SK-N-DZ (cell line): ENCODE measurements around the gene ING3.
"Not testable (repeated sequence)": the region's sequence is repeated elsewhere in the genome, so short reads cannot be mapped to it uniquely, and the experiment has no call there.

ENCODE experiments used
- DNase-seq: peaks from one replicate; pipeline ENCODE4 v3.0.0-alpha.2; 2015; ENCODE audit warnings: low spot score

The ING3 gene

GRCh38 chr7:120951309-120951699 lies 727 bp downstream of the ING3 start:
- no peak for DNase-seq

- no peak for DNase-seq
Observed at GRCh38 chr7:120951826-120952225, 1.2 kb downstream of the ING3 start.

- no peak for DNase-seq
Observed at GRCh38 chr7:120955577-120956149, 5.1 kb downstream of the ING3 start.

GRCh38 chr7:120959929-120960484 lies 9.4 kb downstream of the ING3 start:
- DNase-seq: no peak

GRCh38 chr7:120960714-120961113 lies 10.1 kb downstream of the ING3 start:
- no peak for DNase-seq

GRCh38 chr7:120961638-120962173 lies 11.1 kb downstream of the ING3 start:
- DNase-seq: no peak

GRCh38 chr7:120964088-120964487 lies 13.5 kb downstream of the ING3 start:
- no peak for DNase-seq

GRCh38 chr7:120966961-120967360 lies 16.4 kb downstream of the ING3 start:
- no peak for DNase-seq

GRCh38 chr7:120973849-120974248 lies 23.3 kb downstream of the ING3 start:
- DNase-seq: no peak

- no peak for DNase-seq
Observed at GRCh38 chr7:120979765-120980499, 29.4 kb downstream of the ING3 start.

- no peak for DNase-seq
Observed at GRCh38 chr7:120981117-120981516, 30.5 kb downstream of the ING3 start.

- DNase-seq: no peak
Observed at GRCh38 chr7:120981888-120982615, 31.5 kb downstream of the ING3 start.

GRCh38 chr7:120983592-120983991 lies 33.0 kb downstream of the ING3 start:
- not testable (repeated sequence) for DNase-seq

- DNase-seq: no peak
Observed at GRCh38 chr7:120984406-120984805, 33.8 kb downstream of the ING3 start.

- peak; percentile 79 for DNase-seq
Observed at GRCh38 chr7:120985130-120985758, 34.7 kb downstream of the ING3 start.

- DNase-seq: no peak
Observed at GRCh38 chr7:120985839-120986238, 35.3 kb downstream of the ING3 start.

GRCh38 chr7:120986650-120987049 lies 36.1 kb downstream of the ING3 start:
- no peak for DNase-seq

GRCh38 chr7:120987280-120987679 lies 36.7 kb downstream of the ING3 start:
- DNase-seq: no peak

- DNase-seq: peak; percentile 85
Observed at GRCh38 chr7:120987683-120988590, 37.4 kb downstream of the ING3 start.

- peak; percentile 43 for DNase-seq
Observed at GRCh38 chr7:120988591-120989256, 38.1 kb downstream of the ING3 start, which contains the start of gene CPED1. Gene CPED1 (plus strand): TSS chr7:120988711. CDS start chr7:120989622, 911 bp downstream.
